GM11168 (cell line): ENCODE results near the gene IGLL1.
"Not testable (repeated sequence)": the region's sequence is repeated elsewhere in the genome, so short reads cannot be mapped to it uniquely, and the experiment has no call there.

Experiments
- in situ Hi-C: fragments of 300-500 bp; cut with MboI; formaldehyde crosslinking; loops from one replicate; pipeline ENCODE4 v1.12.0; 2022; ENCODE audit warnings: low sequenced_read_pairs; ENCODE audit not compliant: unreplicated experiment

IGLL1 gene

DNA sequence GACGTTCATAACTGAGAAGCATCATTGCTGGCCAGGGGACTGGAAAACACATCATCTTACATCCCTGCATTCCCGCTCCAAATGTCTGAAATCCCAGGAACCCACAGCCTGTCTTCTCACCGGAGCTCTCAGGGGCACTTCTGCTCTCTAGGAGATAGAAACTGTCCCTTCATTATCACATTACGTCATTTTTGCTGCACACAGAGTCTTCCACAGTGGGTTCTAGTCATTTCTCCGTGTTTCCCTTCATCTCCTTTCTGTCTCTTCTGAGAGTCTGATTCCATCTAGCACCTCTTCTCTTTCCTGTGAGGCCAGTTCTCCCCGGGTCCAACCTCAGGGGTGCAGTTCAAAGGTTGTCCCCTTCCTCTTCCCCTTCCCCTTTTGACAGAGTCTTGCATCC lies 15.8 kb upstream of the IGLL1 start:
- in situ Hi-C loops: loop anchor here (5.0 kb wide), 1 partner anchor 1836 kb away; no protein-coding TSS in a partner anchor

DNA sequence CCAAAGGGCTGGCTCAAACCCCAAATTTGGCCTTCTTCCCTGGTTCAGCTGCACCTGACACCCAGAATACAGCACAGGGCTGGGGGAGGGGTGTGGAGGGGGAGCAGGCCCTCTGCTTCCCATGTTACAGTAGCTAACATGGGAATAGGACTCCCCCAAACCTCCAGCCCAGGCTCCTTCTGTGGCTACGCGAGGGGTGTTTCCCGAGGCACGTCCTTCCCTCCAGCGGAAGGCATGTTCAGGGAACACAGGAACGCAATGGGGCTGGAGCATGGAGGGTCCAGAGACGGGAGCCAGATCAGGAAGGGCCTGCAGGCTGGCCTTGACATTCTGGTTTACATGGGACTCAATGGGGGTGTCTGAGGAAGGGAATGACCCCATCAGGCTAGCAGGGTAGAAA lies 11.8 kb upstream of the IGLL1 start:
- in situ Hi-C loops: no loop called here

DNA sequence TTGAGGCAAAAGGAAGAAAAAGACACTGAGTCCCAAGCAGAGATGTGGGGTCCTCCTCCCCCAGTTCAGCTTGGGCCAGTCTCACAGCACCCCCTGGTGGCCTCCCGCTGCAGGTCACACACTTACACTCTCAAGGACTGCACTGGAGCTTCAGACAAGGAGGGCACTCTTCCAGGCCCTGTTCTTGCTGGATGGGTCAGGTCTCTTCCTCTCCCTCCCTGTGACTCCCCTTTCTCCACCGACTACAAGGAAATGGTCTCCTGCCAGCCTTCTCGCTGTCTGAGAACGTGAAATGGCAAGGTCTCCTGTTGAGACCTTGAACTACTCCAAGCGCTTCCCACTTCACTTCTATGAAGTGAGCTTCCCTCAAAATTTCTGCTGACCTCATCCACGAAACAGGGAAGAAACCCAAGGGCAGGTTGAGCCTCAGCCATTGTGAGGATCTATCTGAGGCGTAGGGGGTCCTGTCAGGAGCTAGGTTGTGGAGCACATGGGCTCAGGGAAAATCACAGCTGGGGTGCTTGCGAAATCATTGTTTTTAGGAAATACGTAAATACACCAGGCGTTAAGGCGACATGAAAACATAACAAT lies 11.2 kb upstream of the IGLL1 start:
- in situ Hi-C loops: no loop called here

DNA sequence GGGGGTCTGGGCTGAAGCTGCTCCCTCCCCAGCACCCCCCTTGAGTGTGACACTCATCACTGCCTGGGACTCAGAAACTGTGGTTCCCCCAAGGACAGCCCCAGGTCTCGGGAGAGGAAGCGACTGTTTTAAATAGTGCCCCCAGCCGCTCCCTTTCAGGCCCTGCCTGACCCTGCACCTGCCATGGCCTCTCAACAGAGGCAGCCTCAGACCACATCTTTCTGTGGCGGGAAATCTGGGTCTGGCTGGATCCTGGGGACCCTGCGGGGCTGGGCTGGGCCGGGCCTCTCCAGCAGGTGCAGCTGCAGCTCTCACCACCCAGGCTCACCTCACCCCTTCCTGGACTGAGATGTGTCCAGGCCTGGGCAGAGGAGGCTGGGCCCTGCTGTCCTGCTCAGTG lies 3.7 kb upstream of the IGLL1 start:
- in situ Hi-C loops: no loop called here

DNA sequence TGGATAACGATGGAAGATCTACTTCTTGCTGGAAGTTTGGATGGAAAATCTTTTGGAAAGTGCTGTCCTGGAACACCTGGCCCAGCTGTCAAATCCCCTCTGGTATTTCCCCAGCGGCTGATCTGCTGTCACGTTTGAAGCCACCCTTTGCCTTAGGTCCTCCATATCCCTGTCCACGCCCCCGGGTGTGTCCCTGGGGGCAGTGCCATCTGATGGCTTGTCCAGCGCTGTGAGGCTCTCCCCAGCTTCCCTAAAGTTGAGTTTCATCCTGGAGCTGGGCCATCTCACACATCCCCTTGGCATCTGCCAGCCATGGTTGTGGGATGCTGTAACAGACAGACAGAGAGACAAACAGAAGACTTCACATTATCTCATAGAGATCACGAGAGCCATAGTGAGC lies 3.1 kb upstream of the IGLL1 start:
- in situ Hi-C loops: no loop called here

DNA sequence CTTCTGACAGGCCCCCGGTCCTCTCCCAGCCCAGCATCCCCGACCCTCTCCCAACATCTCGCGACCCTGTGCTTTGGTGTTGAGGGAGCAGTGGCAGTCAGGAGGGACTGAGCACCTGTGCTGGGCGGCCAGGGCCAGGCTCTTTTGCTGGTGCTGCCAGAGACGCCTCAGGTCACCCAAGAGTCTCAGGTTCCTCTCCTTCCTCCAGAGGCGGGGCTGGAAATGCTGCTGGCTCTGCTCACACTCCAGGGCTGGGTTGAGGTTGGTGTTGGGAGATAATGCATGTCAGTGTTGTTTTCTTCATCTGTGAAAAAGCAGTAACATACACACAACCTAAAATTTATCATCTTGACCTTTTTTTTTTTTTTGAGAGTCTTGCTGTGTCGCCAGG lies 1.2 kb upstream of the IGLL1 start:
- in situ Hi-C loops: no loop called here

DNA sequence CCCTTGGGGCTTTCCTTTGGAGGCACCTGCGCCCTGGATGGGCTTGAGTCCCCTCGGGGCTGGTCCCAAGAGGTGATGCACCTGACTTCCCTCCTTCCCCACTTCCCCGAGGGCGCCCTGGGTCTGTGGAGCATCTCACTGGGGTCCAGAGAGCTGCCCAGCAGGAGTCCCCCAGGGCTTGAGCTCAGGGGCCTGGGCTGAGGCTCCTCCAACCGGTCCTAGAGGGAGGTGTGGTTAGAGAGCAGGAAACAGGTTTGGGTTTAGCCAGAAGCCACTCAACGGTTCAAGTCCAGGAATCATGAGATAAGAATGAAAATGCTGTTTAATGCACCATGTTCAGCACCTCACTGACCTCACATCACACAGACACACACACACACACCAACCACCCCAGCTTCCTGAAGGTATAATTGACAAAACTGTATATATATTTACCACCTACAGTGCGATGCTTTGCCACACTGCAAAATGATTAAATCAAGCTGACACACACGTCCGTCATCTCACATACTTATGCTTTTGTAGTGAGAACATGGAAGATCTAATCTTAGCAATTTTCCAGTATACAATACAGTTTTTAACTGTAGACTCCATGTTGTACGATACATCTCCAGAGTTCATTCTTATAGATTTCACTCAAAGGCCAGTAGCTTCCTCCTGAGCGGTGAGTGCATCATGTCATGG lies 628 bp upstream of the IGLL1 start:
- in situ Hi-C loops: no loop called here

DNA sequence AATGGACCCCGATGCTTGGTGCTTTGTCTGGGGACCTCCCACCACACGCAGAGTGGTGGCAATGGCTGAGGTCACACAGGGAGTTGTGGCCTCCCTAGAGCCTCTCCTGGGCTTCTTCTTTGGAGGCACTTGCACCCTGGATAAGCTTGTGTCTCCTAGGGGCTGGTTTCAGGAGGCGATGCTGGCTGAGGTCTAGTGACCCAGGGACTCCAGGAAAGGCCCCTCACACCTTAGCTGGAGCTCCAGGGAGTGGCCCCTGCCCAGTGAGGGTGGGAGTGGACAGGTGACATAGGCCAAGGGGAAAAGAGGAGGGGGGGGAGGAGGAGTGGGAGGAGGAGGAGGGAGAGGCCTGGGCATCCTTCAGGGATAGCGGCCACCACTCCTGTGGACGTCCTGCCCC lies 810 bp downstream of the IGLL1 start:
- in situ Hi-C loops: no loop called here

DNA sequence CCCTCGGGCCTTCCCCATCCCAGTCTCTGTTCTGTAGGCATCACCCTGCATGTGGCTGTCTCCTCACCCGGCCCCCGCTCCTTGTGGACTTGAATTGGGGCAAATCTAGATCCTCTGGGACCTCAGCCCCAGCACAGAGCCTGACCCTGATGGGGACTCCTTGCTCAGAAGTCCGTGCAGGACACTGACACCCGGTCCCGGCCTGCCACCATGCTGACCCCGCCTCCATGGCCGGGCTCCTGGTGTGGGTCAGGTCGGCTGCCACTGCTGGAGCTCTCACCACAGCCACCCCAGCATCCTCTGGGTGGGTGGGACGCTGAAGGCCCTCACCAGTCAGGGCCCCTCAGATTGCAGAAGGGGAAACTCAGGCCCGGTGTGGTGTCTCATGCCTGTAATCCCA lies 1.8 kb downstream of the IGLL1 start:
- in situ Hi-C loops: no loop called here

DNA sequence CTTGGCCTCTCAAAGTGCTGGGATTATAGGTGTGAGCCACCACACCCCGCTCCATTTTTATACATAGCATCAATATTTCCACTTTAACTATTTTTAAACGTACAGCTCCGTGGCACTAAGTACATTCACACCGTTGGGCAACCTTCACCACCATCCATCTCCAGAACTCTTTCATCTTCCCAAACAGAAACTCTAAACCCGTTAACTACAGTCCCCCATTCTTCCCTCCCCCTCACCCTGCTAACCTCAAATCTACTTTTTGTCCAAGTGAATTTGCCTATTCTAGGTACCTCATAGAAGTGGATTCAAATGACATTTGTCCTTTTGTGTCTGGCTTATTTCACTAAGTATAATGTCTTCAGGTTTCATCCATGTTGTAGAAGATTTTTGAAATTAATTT lies 3.4 kb downstream of the IGLL1 start:
- in situ Hi-C loops: no loop called here

DNA sequence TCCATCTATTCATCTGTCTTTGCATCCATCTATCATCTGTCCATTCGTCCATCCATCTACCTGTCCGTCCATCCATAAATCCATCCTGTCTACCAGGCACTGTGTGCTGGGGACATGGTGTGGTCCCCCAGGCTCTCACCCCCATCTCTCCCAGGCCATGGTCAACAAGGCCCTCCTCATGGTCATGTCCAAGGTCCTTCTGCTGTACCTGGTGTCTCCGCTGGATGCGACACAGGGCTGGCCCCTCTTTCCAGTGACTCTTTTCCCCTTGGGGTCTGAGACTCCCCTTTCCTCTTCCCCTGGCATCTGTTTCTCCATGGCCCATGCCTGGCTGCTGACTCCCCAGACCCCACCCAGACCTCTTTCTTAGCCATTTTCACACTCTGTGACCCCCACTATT lies 4.5 kb downstream of the IGLL1 start:
- in situ Hi-C loops: no loop called here

DNA sequence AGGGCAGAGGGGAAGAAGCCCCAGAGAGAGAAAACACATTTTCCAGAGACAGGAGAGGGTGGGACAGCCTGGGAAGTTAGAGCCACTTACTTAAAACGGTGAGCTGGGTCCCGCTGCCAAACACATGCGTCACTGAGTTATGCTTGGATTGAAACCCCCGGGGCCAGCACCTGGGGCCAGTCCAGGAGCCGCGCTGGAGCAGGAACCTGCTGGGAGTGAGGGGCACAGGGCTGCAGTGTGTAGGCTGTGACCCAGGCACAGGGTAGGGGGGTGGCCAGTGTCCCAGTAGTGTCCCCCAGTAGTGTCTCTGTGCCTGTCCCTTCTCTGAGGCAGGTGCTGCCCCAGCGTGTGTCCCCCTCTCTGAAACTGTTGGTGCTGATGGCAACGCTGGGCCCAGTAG lies 5.2 kb downstream of the IGLL1 start:
- in situ Hi-C loops: no loop called here

DNA sequence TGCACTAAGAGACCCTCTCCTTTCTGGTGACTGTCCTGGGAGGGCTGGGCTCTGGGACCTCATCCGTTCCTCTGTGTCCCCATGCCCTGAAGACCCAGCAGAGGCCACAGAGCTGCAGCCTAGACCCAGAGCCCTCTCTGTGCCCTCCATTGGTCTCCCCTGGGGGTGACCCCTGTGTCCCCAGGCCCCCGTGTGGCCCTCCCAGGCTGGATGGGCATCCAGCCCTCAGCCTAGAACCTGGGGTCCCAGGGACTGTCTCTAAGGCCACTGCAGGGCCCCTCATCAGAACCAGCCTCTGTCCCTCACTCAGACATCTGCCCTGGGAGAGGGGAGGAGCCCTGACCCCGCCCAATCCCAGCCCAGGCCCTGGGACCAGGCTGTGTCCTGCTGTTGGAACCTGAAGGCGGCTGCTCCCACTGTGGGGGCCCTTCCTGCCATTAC lies 5.7 kb downstream of the IGLL1 start:
- in situ Hi-C loops: no loop called here

DNA sequence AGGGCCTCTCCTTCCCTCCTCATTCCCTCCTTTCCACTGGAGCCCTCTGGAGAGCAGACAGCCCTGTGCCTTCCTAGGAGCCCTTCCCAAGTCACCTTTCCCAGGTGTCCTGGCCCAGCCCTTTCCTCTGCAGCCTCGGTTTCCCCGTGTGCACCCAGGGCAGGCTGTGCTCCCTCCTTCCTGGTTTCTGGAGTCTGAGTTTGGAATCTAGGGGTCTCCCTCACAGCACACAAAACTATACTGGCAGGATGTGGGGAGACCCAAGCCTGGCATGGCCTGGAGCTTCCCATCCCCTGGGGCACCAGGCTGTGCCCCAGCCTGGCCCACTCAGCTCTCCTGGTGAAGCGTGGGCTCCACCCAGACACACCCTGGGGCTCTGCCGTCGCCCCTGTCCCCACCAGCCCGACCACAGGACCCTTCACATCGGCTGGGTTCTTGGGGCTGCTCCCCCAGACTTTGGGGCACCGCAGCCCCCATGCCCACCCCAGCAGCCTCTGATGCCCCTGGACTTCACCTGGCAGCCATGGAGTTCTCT lies 6.3 kb downstream of the IGLL1 start:
- in situ Hi-C loops: not testable (repeated sequence)

DNA sequence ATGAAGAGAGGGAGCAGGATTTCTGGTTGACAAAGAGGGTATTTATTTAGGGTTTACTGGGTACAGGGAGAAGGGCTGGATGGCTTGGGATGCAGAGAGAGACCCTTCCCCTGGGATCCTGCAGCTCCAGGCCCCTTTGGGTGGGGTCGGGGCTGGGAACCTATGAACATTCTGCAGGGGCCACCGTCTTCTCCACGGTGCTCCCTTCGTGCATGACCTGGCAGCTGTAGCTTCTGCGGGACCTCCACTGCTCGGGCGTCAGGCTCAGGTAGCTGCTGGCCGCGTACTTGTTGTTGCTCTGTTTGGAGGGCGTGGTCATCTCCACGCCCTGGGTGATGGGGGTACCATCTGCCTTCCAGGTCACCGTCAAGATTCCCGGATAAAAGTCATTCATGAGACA lies 7.0 kb downstream of the IGLL1 start:
- in situ Hi-C loops: not testable (repeated sequence)

DNA sequence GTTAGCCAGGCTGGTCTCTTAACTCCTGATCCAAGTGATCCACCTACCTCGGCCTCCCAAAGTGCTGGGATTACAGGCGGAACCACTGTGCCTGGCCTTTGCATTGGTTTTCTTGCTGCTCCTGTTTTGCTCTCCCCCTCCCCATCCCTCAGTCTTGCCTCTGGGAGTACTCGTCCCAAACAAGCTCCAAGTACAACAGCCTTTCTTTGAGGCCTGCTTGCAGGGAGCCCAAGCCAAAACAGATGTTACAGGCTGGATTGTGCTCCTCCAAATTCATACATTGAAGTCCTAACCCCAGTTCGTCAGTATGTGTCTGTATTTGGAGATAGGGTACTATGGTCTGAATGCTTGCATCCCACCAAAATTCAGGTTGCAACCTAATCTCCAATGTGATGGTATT lies 8.6 kb downstream of the IGLL1 start:
- in situ Hi-C loops: no loop called here

DNA sequence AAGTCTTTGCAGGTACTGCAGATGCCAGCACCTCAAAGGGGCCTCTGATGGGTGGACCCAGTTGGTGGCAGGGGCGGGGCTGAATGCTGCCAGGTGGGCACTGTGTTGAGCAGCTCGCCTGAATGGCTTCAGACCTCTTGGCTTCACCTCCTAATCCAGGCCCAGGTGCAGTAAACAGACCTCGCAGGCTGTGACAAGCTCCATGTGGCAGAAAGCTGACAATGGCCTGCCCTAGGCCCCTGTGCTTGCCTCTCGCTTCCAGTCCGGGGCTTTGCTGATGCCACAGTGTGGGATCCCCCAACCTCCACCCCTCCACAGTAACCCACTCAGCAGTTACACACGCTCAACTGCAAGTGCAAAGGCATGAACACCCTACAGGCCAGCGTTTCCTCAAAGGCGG lies 9.4 kb downstream of the IGLL1 start:
- in situ Hi-C loops: no loop called here

DNA sequence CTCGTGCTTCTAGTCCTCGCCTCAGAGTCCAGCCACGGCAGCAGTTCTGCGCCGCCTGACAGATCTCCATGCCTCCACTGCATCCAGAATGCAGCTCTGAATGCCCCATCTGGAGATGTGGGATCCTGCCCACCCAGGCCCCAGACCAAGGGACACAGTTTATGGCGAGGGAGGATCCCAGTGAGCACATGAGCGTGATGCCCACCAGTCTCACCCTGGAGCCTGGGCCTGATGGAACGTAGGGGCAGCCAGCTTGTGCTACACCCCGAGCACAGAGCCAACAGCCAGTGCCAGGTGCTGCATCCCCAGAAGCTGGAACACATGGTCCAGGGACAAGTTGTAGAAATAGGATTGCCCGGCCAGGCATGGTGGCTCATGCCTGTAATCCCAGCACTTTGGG lies 10.4 kb downstream of the IGLL1 start:
- in situ Hi-C loops: no loop called here

DNA sequence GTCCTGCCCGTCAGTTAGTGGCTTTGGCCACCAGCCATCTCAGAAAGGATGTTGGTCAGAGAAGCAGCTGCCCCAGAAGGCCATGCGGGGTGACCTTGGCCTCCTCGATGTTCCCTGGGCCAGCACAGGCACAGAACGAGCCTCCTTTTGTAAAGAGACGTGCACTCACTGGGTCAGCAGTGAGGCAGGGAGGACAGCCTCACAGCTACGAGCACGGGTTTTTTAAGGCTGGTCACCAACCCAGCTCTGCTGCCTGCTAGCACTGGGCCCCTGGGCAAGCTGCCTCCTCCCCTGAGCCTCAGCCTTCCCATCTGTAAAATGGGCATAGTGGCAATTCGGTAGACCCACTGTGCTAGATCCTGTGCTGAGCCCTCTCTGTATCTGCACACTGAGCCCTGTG lies 10.8 kb downstream of the IGLL1 start:
- in situ Hi-C loops: no loop called here

DNA sequence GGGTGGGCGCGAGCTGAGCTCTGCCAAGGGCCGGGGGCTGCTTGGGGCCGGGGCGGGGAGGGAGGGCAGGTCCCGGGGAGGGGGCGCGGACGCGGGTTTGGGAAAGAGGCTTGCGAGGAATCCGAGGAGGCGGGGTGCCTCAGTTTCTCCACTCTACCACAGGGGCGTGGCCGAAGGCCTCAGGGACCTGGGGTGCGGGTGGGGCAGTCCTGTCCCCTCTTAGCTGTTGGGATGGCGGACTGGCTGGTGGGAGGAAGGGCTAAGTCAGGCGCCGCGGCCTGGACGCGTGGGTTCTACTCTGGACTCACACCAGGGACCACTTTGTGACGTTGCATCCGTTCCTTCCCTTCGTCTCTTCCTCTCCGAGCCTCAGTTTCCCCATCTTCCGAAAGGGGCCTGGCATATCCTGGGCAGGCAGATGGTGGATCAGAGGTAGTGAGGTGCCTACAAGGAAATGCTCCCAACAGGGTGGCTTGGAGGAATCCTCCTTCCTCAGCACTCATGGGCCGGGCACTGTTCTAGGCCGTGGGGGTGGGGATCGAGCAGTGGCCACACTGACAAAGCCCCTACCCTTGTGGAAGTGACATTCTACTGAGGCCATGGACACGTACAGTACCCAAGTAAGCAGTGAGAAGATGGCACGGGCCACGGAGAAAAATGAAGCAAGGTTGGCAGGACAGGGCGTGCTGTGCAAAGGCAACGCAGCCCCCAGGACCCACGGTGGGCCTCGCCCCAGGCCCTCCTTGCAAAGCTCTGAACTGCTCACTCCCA lies 13.2 kb downstream of the IGLL1 start:
- in situ Hi-C loops: no loop called here

DNA sequence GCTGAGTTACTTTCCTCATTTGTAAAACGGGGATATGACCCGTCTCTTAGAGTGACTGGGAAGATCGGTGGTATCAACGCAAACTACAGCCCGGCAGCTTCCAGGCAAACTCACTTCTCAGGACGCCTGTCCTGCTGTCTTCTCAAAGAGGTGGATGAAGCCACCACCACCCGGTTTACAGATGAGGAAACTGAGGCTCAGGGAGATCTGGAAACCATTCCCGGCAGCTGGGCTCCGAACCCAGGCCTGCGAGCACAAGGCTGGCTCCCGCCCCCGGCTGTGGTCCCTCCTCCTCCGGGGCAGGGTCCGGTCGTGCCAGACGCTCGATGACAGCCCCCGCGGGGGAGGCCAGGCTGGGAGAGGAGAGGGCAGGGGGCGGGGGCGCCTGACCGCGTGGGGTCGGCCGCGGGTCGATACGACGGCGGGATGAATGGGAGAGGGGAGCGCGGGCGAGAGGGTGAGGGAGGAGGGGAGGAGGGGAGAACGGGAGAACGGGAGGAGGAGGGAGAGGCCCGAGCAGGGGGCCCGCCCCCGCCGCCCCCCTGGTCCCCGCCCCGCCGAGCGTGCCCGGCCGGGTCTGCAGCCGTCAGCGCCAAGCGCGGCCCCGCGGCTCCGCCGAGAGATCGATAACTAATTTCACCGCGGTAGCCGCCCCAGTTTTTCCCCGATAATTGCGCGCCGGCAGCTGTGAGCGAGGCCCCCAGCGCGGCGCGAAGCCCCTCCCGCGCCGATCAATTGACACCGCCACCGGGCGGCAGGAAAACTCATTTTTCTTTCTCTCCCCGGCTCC lies 14.0 kb downstream of the IGLL1 start:
- in situ Hi-C loops: no loop called here
